Stimulated activated naive CD8-positive, alpha-beta T cell treated with anti-CD3 and anti-CD28 coated beads, Interleukin-15, Interleukin-2, amounts not matched to agents 100 ng/mL and 50 ng/mL, for 24 hours (primary cell): Measurements from ENCODE around the gene THSD1.
"Not testable (repeated sequence)": the region's sequence is repeated elsewhere in the genome, so short reads cannot be mapped to it uniquely, and the experiment has no call there.

Experiments
- H3K27ac Mint-ChIP-seq: one replicate; pipeline ENCODE4 v1.8.0; 2021; ENCODE audit warnings: mild to moderate bottlenecking, mixed read lengths
- H3K27me3 Mint-ChIP-seq: one replicate; pipeline ENCODE4 v1.8.0; 2021; ENCODE audit warnings: mixed read lengths
- H3K36me3 Mint-ChIP-seq: one replicate; pipeline ENCODE4 v1.8.0; 2021; ENCODE audit warnings: low read depth, mixed read lengths
- H3K4me1 Mint-ChIP-seq: one replicate; pipeline ENCODE4 v1.8.0; 2021; ENCODE audit warnings: low read depth, mixed read lengths
- H3K4me3 Mint-ChIP-seq: one replicate; pipeline ENCODE4 v1.8.0; 2021; ENCODE audit warnings: mild to moderate bottlenecking, mixed read lengths
- H3K9me3 Mint-ChIP-seq: one replicate; pipeline ENCODE4 v1.8.0; 2021; ENCODE audit warnings: mixed read lengths

Gene THSD1

GRCh38 chr13:52393572-52394357 lies 12.2 kb downstream of the THSD1 start:
- no peaks in the 10 kb centered on the region for H3K36me3 Mint-ChIP-seq
- no peaks in the 10 kb centered on the region for H3K4me1 Mint-ChIP-seq
- H3K9me3 Mint-ChIP-seq = no peaks in the 10 kb centered on the region
- no peak overlapping the region for H3K27ac Mint-ChIP-seq
- H3K27me3 Mint-ChIP-seq = peaks cover 13% of the 10 kb centered on the region
- H3K4me3 Mint-ChIP-seq = no peak overlapping the region

- H3K27ac Mint-ChIP-seq = no peak overlapping the region
- no peaks in the 10 kb centered on the region for H3K36me3 Mint-ChIP-seq
- no peaks in the 10 kb centered on the region for H3K27me3 Mint-ChIP-seq
- no peak overlapping the region for H3K4me3 Mint-ChIP-seq
- no peaks in the 10 kb centered on the region for H3K9me3 Mint-ChIP-seq
- no peaks in the 10 kb centered on the region for H3K4me1 Mint-ChIP-seq
These were observed 18.3 kb downstream of the THSD1 start for GRCh38 chr13:52387721-52388120.

GRCh38 chr13:52385870-52386269 lies 20.1 kb downstream of the THSD1 start:
- Mint-ChIP-seq H3K27me3 (no peaks in the 10 kb centered on the region), H3K27ac (no peak overlapping the region), H3K4me3 (no peak overlapping the region)

GRCh38 chr13:52383366-52383765 lies 22.6 kb downstream of the THSD1 start:
- Mint-ChIP-seq H3K9me3 (no peaks in the 10 kb centered on the region), H3K27me3 (no peaks in the 10 kb centered on the region), H3K4me1 (no peaks in the 10 kb centered on the region), H3K27ac (no peak overlapping the region), H3K4me3 (no peak overlapping the region), H3K36me3 (no peaks in the 10 kb centered on the region)

More at GRCh38 chr13:52385870-52386269, 20.1 kb downstream of the THSD1 start:
- Mint-ChIP-seq H3K4me1 (no peaks in the 10 kb centered on the region), H3K9me3 (no peaks in the 10 kb centered on the region), H3K36me3 (no peaks in the 10 kb centered on the region)

- Mint-ChIP-seq H3K27me3 (no peaks in the 10 kb centered on the region), H3K36me3 (no peaks in the 10 kb centered on the region), H3K27ac (no peak overlapping the region)
These were observed 27.7 kb downstream of the THSD1 start for GRCh38 chr13:52378312-52378711.

GRCh38 chr13:52377898-52378297 lies 28.1 kb downstream of the THSD1 start:
- H3K4me3 Mint-ChIP-seq = no peak overlapping the region
- H3K27ac Mint-ChIP-seq = no peak overlapping the region
- no peaks in the 10 kb centered on the region for H3K9me3 Mint-ChIP-seq
- no peaks in the 10 kb centered on the region for H3K36me3 Mint-ChIP-seq
- H3K4me1 Mint-ChIP-seq = no peaks in the 10 kb centered on the region
- H3K27me3 Mint-ChIP-seq = no peaks in the 10 kb centered on the region

More at GRCh38 chr13:52378312-52378711, 27.7 kb downstream of the THSD1 start:
- no peaks in the 10 kb centered on the region for H3K4me1 Mint-ChIP-seq
- H3K4me3 Mint-ChIP-seq = no peak overlapping the region
- H3K9me3 Mint-ChIP-seq = no peaks in the 10 kb centered on the region

- H3K9me3 Mint-ChIP-seq = no peaks in the 10 kb centered on the region
- no peak overlapping the region for H3K27ac Mint-ChIP-seq
- no peak overlapping the region for H3K4me3 Mint-ChIP-seq
- no peaks in the 10 kb centered on the region for H3K36me3 Mint-ChIP-seq
- H3K4me1 Mint-ChIP-seq = no peaks in the 10 kb centered on the region
- H3K27me3 Mint-ChIP-seq = no peaks in the 10 kb centered on the region
These were observed 31.0 kb downstream of the THSD1 start for GRCh38 chr13:52374873-52375411.

GRCh38 chr13:52374389-52374788 lies 31.6 kb downstream of the THSD1 start:
- H3K27me3 Mint-ChIP-seq = no peaks in the 10 kb centered on the region
- H3K36me3 Mint-ChIP-seq = no peaks in the 10 kb centered on the region

GRCh38 chr13:52373277-52373676 lies 32.7 kb downstream of the THSD1 start:
- H3K36me3 Mint-ChIP-seq, H3K27me3 Mint-ChIP-seq, H3K27ac Mint-ChIP-seq, H3K4me1 Mint-ChIP-seq, H3K9me3 Mint-ChIP-seq, H3K4me3 Mint-ChIP-seq: not testable (repeated sequence)

More at GRCh38 chr13:52374389-52374788, 31.6 kb downstream of the THSD1 start:
- no peaks in the 10 kb centered on the region for H3K9me3 Mint-ChIP-seq
- H3K27ac Mint-ChIP-seq = no peak overlapping the region
- no peaks in the 10 kb centered on the region for H3K4me1 Mint-ChIP-seq
- no peak overlapping the region for H3K4me3 Mint-ChIP-seq

- Mint-ChIP-seq H3K36me3 (no peaks in the 10 kb centered on the region), H3K27ac (no peak overlapping the region), H3K27me3 (no peaks in the 10 kb centered on the region), H3K4me1 (no peaks in the 10 kb centered on the region), H3K4me3 (no peak overlapping the region), H3K9me3 (no peaks in the 10 kb centered on the region)
These were observed 34.2 kb downstream of the THSD1 start for GRCh38 chr13:52371736-52372247.

GRCh38 chr13:52366291-52366690 lies 39.7 kb downstream of the THSD1 start:
- Mint-ChIP-seq H3K4me3 (no peak overlapping the region), H3K27ac (no peak overlapping the region), H3K9me3 (no peaks in the 10 kb centered on the region), H3K27me3 (peaks cover 8% of the 10 kb centered on the region), H3K36me3 (no peaks in the 10 kb centered on the region), H3K4me1 (no peaks in the 10 kb centered on the region)

GRCh38 chr13:52362169-52362887 lies 43.6 kb downstream of the THSD1 start:
- H3K27ac Mint-ChIP-seq, H3K4me3 Mint-ChIP-seq, H3K9me3 Mint-ChIP-seq: not testable (repeated sequence)

GRCh38 chr13:52361225-52361624 lies 44.7 kb downstream of the THSD1 start:
- H3K27ac Mint-ChIP-seq = no peak overlapping the region
- H3K27me3 Mint-ChIP-seq = peaks cover 12% of the 10 kb centered on the region
- H3K9me3 Mint-ChIP-seq = no peaks in the 10 kb centered on the region
- no peaks in the 10 kb centered on the region for H3K36me3 Mint-ChIP-seq
- H3K4me1 Mint-ChIP-seq = no peaks in the 10 kb centered on the region
- no peak overlapping the region for H3K4me3 Mint-ChIP-seq

More at GRCh38 chr13:52362169-52362887, 43.6 kb downstream of the THSD1 start:
- not testable (repeated sequence) for H3K36me3 Mint-ChIP-seq, H3K4me1 Mint-ChIP-seq
- peaks cover 12% of the 10 kb centered on the region for H3K27me3 Mint-ChIP-seq

GRCh38 chr13:52359534-52359933 lies 46.4 kb downstream of the THSD1 start:
- Mint-ChIP-seq H3K27ac (no peak overlapping the region), H3K4me1 (no peaks in the 10 kb centered on the region), H3K27me3 (peaks cover 19% of the 10 kb centered on the region), H3K36me3 (no peaks in the 10 kb centered on the region), H3K4me3 (no peak overlapping the region), H3K9me3 (no peaks in the 10 kb centered on the region)

GRCh38 chr13:52356327-52356726 lies 49.6 kb downstream of the THSD1 start:
- H3K4me1 Mint-ChIP-seq = no peaks in the 10 kb centered on the region
- no peaks in the 10 kb centered on the region for H3K36me3 Mint-ChIP-seq
- H3K27me3 Mint-ChIP-seq = peaks cover 15% of the 10 kb centered on the region
- no peaks in the 10 kb centered on the region for H3K9me3 Mint-ChIP-seq
- no peak overlapping the region for H3K4me3 Mint-ChIP-seq
- H3K27ac Mint-ChIP-seq = no peak overlapping the region
